GM19023 (cell line): ENCODE measurements around the gene CFD.
"Not testable (repeated sequence)": the region's sequence is repeated elsewhere in the genome, so short reads cannot be mapped to it uniquely, and the experiment has no call there.

ENCODE experiments used
- ATAC-seq: cut with Tn5 transposase; IDR thresholded peaks from one replicate; pipeline ENCODE4 v1.9.1; 2021; ENCODE audit warnings: mild to moderate bottlenecking, moderate library complexity; ENCODE audit not compliant: unreplicated experiment

The CFD gene

DNA sequence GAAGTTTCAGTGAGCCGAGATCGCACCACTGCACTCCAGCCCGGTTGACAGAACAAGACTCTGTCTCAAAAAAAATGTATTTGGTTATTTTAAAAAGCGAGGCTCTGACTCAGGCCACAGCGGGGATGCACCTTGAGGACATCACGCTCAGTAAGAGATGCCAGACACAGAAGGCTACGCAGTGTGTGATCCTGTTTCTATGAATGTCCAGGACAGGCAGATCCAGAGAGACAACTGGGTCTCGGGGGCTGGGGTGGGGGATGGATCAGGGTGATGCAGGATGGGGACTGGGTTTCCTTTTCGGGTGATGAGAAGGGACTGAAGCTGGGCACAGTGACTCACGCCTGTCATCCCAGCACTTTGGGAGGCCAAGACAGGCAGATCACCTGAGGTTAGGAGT lies 28.1 kb downstream of the CFD start:
- ATAC-seq, result no peak

DNA sequence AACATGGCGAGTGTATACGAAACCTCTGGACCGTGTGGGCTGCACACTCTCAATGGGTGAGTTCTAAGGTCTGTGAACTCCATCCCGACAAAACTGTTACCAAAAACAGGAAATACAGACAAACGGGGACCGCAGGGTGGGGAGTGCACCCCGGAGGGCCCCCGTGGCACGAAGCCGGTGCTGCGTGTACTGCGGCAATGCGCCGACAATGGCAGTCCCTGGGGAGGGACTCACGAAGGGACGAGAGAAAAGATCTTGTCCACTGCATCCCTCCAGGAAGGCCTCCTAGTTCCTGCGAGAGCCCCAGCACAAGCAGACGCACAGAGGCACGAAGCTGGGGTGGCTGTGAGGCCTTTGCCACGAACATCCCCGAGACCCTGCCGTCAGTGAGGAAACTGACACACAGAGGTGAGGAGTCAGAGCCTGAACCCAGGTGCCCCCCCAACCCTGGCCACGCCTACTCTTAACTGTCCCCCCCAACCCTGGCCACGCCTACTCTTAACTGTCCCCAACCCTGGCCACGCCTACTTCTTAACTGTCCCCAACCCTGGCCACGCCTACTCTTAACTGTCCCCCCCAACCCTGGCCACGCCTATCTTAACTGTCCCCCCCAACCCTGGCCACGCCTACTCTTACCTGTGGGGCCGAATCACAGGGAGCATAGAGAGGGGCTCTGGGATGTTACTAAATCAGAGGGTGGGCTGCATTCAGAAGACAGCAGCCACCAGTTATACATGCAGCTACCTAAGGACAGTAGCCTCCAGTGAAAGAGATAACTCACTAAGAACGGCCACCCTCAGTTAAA lies 29.3 kb downstream of the CFD start:
- no peak for ATAC-seq

DNA sequence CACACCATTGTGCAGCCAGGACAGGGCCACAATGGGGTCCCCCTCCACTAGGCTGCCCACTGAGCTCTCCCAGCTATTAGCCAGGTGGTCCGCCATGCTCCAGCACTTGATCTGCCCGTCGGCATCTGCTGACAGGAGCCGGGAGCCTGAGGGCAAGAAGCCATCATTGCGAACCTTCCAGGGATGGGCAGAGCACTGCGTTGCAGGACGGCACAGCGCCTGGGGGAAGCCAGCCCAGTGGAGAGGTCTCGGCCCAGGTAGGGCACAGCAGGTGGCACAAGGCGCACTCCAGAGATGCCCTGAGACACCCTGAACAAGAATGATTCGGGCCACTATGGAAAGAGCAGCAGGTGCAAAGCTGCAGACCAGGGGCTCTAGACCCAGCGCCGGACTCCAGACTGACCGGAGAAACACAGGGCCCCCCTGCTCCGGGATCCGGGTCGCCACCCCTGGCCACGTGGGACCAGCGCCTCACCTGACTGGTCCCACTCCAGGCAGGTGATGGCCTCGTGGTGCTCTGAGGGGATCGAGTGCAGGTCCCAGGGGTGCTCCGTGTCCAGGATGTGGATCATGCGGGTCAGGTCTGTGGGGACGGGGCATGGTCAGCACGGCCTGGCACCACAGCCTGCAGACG lies 30.3 kb downstream of the CFD start:
- no peak for ATAC-seq

DNA sequence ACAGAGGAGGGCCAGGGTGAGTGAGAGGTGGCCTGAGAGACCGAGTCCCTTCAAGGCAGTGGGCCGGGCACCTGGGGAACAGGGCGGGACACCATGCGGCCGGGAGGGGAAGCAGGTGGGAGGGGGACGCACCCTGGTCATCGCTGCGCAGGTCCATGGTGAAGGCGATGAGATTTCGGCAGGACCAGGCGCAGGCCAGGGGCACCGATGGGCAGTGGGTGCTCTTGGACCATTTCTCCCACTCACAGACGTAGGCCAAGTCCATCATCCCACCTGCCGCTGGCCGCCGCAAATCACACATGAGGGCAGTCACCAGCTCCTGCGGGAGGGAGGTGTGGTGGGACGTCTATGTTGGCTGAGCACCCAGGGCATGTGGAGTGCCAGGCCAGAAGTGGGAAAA lies 31.4 kb downstream of the CFD start:
- ATAC-seq, result no peak

DNA sequence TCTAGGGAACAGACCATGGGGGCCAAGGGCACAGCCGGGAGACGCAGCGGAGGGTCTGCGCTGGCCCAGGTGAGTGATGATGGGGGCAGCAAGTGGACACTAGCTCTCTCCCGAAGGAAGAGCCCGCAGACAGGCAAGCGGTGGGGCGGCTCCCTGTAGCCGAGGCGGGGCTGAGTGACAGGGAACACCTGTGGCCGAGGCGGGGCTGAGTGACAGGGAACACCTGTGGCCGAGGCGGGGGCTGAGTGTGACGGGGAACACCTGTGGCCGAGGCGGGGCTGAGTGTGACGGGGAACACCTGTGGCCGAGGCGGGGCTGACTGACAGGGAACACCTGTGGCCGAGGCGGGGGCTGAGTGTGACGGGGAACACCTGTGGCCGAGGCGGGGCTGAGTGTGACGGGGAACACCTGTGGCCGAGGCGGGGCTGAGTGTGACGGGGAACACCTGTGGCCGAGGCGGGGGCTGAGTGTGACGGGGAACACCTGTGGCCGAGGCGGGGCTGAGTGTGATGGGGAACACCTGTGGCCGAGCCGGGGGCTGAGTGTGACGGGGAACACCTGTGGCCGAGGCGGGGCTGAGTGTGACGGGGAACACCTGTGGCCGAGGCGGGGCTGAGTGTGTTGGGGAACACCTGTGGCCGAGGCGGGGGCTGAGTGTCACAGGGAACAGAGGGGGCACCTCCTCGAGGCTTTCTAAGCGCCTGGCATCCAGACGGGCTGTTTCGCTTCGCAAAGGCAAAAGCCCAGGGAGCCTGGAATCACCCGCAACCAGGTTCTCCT lies 32.1 kb downstream of the CFD start:
- ATAC-seq, result not testable (repeated sequence)

DNA sequence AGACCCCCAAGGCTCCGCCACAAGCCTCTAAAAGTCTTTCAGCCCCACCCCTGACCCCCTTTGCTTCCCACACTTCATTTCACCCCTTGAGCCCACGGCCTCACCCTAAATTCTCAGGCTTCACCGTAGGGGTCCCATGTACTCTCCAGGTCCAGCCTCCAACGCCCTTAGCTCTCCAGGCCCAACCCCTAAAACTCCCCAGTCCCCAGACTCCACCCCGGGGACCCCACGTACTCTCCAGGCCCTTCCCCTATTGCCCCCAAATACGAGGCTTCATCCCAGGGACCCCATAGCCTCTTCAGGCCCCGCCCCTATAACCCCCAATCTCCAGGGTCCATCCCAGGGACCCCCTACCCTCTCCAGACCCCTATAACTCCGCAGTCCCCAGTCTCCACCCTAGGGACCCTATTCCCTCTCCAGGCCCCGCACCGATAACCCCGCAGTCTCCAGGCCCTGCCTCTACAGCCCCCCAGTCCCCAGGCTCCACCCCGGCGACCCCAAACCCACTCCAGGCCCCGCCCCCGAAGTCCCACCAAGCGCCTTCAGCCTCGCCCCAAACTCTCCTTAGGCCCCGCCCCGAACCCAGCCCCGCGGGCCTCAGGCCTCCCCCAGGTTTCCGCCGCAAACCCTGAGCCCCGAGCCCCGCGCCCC lies 32.9 kb downstream of the CFD start:
- no peak for ATAC-seq

DNA sequence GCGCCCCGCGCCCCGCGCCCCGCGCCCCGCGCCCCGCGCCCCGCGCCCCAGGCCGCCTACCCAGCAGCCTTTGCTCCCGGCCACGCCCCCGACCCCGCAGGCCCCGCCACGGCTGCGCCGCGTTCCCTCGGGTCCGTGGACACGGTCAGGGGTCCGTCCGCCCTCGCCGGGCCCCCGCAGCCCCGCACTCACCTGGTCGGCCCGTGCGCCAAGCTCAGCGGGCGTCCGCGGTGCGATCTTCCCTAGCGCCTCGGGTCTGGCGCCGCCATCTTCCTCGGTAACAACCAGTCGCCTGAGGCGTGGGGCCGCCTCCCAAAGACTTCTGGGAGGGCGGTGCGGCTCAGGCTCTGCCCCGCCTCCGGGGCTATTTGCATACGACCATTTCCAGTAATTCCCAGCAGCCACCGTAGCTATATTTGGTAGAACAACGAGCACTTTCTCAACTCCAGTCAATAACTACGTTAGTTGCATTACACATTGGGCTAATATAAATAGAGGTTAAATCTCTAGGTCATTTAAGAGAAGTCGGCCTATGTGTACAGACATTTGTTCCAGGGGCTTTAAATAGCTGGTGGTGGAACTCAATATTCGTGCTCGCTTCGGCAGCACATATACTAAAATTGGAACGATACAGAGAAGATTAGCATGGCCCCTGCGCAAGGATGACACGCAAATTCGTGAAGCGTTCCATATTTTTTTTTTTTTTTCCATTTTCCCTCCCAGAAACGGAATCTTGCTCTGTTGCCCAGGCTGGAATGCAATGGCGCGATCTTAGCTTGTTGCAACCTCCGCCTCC lies 33.6 kb downstream of the CFD start, which contains the start of the genes MED16 and RNU6-9:
Gene MED16 (minus strand): TSS at position 294 of the 796 bp plus-strand sequence. CDS start 2,056 bp downstream, outside the sequence.
Gene RNU6-9 (plus strand): TSS at position 591 of the 796 bp plus-strand sequence.
- peak; percentile 65 for ATAC-seq

DNA sequence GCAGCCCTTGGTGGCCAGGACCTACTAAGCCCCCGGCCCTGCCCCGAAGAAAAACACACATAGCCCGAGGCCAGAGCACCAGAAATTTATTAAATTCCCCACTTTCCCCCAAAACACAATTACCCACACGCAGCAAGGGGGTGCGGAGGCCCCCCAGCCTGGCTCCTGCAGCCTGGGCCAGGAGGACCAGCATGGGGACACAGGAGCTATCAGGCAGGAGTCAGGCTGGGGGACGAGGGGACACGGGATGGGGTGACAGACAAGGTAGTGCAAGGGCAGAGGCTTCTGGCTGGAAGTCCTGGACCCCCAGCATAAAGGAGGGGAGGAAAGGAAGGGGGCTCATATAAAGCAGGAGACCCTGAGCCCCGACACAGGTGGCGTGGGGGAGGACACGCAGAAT lies 37.0 kb downstream of the CFD start:
- ATAC-seq, result no peak

DNA sequence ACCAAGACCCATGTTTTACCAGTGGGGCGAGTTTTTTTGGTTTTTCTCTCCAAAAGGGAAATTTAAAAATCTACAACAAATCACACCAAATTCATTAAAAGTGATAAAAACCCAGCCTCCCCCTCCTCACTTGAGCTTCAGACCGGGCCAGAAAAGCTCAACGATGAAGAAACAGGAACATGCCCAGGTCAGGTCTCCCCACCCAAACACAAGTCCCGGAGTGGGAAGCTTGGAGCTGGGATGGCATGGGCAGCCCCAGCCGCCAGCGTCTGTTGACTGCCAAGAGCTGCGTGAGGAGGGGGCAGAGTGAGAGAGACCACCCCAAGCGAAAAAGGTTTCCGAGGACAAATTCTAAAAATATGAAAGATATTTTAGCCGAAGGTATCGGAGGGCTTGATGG lies 37.5 kb downstream of the CFD start:
- no peak for ATAC-seq

DNA sequence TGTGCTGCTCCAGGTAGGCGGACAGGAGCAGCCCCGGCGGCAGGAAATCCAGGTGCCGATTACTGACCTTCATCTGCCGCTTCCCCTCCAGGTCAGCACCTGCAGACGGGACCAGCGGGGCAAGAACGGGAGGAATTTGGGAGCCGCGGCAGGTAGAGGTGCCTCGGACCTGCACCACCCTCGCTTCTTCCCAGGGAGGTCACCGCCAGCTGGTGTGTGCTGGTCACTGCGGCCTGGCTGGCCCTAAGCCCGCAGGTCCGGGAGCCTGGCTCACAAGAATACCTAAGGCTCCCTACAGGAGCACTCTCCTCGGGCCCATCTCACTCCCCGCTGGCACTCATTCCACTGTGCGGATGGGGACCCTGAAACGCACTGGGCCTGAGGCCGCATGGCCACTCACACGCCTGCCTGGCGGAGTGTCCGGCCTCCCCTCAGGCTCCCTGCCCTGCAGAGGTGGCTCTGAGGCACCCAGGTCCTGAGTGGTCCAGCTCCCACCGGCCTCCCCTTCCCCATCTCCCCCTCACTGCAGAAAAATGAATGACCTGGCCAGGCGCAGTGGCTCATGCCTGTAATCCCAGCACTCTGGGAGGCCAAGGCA lies 38.1 kb downstream of the CFD start:
- no peak for ATAC-seq

DNA sequence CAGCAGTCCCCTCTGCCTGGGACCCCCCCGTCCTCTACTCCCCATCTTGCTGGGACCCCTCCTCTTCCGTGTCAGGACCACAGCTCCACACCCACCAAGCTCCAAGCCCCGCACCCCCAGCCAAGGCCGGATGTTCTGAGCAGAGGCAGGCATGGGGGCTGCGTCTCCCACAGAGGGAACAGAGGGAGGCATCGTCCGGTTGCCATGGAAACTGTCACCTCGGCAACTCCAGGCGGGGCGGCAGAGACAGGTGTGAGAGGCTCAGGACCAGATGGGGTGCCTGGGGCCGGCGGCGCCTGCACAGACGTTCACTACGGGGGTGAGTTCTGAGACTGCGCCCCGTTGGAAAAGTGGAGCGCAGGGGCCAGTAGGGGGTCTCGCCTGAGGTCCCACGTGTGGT lies 39.2 kb downstream of the CFD start:
- no peak for ATAC-seq

DNA sequence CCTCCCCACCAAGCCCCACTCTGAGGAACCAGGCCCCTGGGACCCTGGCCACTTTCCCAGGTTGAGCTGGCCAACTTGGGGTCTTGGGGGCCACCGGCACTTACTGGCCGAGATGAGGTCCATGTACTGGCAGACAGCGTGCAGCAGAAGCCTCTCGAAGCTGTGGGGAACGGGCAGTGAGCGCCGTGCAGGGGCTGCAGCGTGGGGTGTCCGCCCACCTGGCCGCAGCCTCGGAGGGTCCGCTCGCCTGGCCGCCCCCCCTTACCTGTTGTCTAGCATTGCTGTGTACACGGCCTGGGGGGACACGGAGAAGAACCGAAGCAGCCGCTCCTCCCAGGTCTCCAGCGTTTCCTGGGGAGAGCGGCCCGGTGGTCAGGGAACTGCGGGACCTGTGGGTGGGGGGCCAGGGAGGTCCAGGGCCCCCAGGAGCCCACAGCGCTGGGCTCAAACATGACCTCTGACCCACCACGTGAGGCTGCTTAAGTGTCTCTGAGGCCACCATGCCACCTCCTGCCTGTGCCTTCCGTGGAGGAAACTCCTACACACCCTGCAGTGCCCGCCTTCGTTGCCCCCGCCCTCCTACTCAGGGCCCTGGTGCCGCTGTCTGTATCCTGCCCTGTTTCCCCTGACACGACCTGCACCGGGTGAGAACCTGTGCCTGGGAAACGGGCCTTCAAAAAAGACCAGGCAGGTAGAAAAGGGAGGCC lies 40.0 kb downstream of the CFD start:
- no peak for ATAC-seq

DNA sequence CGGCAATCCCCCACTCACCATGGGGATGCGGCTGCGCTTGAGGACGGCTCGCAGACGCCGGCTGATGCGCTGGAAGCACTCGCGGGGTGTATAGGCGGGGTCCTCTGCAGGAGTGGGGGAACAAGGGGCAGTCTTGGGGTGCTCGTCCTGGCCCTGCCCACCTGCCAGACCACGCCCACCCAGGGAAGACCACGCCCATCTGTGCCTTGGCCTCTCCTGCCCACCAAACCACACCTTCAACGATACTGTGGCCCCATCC lies 40.5 kb downstream of the CFD start:
- no peak for ATAC-seq

DNA sequence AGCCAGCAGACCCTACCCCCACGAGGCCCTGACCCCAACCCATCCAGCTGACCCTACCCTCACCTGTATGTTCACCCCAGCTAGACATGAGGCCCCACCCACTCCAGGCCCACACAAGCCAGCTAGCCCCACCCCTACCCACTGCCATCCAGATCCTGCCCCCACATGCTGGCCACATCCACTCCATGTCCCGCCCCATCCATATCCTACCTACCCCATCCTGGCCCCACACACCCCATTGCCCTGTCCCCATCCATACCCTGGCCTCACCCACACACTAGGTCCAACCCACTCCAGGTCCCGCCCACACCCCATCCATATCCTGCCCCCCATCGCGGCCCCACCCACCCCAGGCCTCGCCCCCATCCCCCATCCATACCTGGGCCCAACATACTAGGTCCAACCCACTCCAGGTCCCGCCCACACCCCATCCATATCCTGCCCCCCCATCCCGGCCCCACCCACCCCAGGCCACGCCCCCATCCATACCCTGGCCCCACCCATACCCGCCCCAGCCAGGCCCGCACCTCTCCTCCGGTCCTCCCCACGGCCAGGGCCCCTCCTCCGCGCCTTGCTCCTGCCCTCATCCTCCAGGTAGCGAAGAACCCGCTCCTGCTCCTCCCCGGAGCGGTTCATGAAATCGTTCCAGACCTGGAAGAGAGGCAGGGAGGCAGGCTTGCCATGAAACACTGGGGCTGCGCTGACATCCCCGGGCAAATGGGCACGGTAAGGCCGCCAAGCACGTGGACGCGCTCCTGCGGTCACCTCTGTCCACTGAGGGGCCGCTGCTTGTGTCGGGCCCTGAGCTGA lies 41.0 kb downstream of the CFD start:
- no peak for ATAC-seq

DNA sequence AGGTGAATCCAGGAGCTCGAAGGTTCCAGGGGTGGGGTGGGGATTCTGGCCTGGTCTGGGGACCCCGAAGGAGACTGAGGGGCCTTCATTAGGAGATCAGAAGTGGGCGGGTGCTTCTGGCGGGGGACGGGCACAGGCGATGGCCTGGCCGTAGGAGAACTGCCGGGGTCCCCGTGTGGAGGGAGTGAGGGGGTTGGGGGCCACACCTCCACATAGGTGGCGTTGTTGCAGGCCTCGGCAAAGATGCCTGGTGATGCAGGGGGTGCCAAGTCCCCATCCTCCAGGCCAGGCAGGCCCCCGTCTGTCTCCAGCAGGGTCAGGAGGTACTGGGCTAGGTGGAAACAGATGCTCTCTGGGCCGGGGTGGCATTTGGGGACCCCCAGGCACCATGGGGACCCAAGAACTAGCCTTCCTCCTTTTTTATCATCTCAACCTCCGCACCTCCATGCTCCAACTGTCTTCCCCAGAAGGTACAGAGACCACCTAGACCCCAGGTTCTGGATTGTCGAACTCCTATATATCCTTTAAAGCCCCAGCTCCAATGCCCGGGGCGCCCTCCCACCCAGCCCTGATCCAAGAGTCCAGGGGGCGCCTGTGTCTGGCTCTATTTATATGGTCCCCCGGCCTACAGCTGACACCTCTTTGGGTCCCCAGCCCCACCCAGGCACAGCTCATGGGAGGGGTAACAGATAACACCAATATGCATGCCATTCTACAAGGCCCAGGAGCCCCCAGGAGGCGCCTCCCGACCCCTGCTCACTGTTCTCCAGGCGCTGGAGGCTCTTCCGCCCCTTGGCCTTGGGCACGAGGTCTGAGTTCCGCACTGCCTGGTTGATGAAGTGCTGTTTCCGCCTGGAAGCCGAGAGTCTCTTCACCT lies 42.0 kb downstream of the CFD start:
- no peak for ATAC-seq

DNA sequence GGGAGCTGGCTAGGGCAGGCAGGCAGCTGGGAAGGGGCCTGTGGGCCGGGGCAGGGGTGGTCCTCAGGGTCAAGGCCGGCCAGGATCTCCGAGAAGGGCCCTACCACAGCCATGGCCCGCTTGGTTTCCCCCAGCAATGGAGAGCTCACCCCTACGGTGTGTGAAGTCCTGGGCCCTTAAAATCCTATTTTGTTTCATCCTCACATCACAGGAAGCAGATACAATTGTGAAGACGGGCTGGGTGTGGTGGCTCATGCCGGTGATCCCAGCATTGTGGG lies 42.6 kb downstream of the CFD start:
- no peak for ATAC-seq

DNA sequence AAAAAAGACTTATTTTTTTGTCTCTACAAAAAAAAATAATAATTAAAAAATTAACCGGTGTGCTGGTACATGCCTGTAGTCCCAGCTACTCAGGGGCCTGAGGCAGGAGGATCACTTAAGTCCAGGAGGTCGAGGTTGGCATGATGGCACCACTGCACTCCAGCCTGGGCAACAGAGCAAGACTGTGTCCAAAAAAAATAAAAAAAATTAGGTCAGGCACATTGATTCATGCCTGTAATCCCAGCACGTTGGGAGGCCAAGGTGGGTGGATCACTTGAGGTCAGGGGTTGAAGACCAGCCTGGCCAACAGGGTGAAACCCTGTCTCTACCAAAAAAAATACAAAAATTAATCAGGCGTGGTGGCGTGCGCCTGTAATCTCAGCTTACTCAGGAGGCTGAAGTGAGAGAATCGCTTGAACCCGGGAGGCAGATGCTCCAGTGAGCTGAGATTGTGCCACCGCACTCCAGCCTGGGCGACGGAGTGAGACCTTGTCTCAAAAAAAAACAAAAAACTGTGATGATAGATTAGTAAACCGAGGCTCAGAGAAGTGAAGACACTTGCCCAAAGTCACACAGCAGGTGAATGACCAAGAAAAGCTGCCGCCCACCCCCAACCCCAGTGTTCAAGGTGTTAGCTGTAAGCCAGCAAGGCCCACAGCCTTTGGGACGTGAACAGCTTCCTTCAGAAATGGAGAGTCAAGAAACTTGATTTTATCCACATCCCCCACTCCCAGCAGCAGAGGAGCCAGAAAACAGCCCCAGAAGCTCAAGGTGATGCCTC lies 43.2 kb downstream of the CFD start:
- no peak for ATAC-seq
